Thoracic aorta (tissue), 2 donors: ENCODE results near the gene GPD2. TPM values are rescaled to one million over a fixed set of nuclear protein-coding genes. Genes with fewer than 3 reads are reported as not detected.
"Not testable (repeated sequence)": the region's sequence is repeated elsewhere in the genome, so short reads cannot be mapped to it uniquely, and the experiment has no call there.

ENCODE experiments used
- ATAC-seq: fragments of 150-250 bp; one replicate; pipeline ENCODE4 v1.8.0; 2017; ENCODE audit warnings: low read depth; ENCODE audit not compliant: insufficient number of reproducible peaks, low FRiP score
- DNase-seq: peaks from one replicate; pipeline ENCODE4 v3.0.0-alpha.2; 2020; ENCODE audit warnings: low spot score
- H3K27ac ChIP-seq, 2 donors: fragments of 200-600 bp; sonication (generic); 1 replicate in 1 of 2; 2 replicates in 1 of 2; pipeline ENCODE4 v1.5.1; 2016; ENCODE audit warnings: mild to moderate bottlenecking in 2 of 2, moderate library complexity in 2 of 2
- H3K27me3 ChIP-seq: fragments of 200-600 bp; sonication (generic); replicated peaks from 2 replicates; pipeline ENCODE4 v1.6.0; 2016; ENCODE audit warnings: mild to moderate bottlenecking; ENCODE audit not compliant: insufficient read depth
- H3K36me3 ChIP-seq: fragments of 200-600 bp; sonication (generic); one replicate; pipeline ENCODE4 v1.5.1; 2016
- H3K4me1 ChIP-seq, 2 donors: fragments of 200-600 bp; sonication (generic); 1 replicate in 1 of 2; 2 replicates in 1 of 2; pipeline versions ENCODE4 v1.5.1 to v1.6.0; 2016; ENCODE audit warnings: low read depth in 2 of 2, mild to moderate bottlenecking in 1 of 2; ENCODE audit not compliant: control insufficient read depth in 1 of 2
- H3K4me3 ChIP-seq: fragments of 200-600 bp; sonication (generic); 2 replicates; pipeline ENCODE4 v1.5.1; 2016; ENCODE audit warnings: mild to moderate bottlenecking
- H3K9me3 ChIP-seq: fragments of 200-600 bp; sonication (generic); 2 replicates; pipeline ENCODE4 v1.5.1; 2016
- total RNA-seq, 2 donors: library from RNA; depleted of rRNA; stranded (reverse); fragments of >200 nt; gene quantifications; one replicate each; pipeline versions ENCODE4 v1.1.0 to v1.2.3, GENCODE V29; 2016
- TF ChIP-seq, protein P1 (sequence below): fragments of 200-600 bp; sonication (generic); IDR thresholded peaks from one replicate; pipeline ENCODE4 v1.5.1; 2019; ENCODE audit warnings: antibody characterized with exemption

The GPD2 gene
- total RNA-seq, 2 donors from 2014 or later, result 13.7 to 31.7 TPM

- no peaks in the 10 kb centered on the region for H3K36me3 ChIP-seq
- no peak for ATAC-seq
- no peak for DNase-seq
- no peak overlapping the region for H3K4me3 ChIP-seq
- H3K4me1 ChIP-seq, result no peaks in the 10 kb centered on the region
- H3K27ac ChIP-seq, result no peak overlapping the region
- no peaks in the 10 kb centered on the region for H3K9me3 ChIP-seq
- TF ChIP-seq, protein P1, sequence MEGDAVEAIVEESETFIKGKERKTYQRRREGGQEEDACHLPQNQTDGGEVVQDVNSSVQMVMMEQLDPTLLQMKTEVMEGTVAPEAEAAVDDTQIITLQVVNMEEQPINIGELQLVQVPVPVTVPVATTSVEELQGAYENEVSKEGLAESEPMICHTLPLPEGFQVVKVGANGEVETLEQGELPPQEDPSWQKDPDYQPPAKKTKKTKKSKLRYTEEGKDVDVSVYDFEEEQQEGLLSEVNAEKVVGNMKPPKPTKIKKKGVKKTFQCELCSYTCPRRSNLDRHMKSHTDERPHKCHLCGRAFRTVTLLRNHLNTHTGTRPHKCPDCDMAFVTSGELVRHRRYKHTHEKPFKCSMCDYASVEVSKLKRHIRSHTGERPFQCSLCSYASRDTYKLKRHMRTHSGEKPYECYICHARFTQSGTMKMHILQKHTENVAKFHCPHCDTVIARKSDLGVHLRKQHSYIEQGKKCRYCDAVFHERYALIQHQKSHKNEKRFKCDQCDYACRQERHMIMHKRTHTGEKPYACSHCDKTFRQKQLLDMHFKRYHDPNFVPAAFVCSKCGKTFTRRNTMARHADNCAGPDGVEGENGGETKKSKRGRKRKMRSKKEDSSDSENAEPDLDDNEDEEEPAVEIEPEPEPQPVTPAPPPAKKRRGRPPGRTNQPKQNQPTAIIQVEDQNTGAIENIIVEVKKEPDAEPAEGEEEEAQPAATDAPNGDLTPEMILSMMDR, result no peak
- H3K27me3 ChIP-seq, result no peaks in the 10 kb centered on the region
Observed at GRCh38 chr2:156491176-156491575, 55.0 kb downstream of the GPD2 start.

- Histone ChIP-seq H3K27ac (no peak overlapping the region), H3K4me3 (no peak overlapping the region), H3K9me3 (no peaks in the 10 kb centered on the region), H3K36me3 (no peaks in the 10 kb centered on the region), H3K4me1 (no peaks in the 10 kb centered on the region), H3K27me3 (no peaks in the 10 kb centered on the region)
- no peak for ATAC-seq
- no peak for DNase-seq
- TF ChIP-seq, protein P1, result no peak
Observed at GRCh38 chr2:156492979-156493378, 56.8 kb downstream of the GPD2 start.

GRCh38 chr2:156495998-156496397, 59.8 kb downstream of the GPD2 start:
- H3K36me3 ChIP-seq, DNase-seq, H3K4me1 ChIP-seq, ATAC-seq, H3K9me3 ChIP-seq, H3K27me3 ChIP-seq, H3K4me3 ChIP-seq, H3K27ac ChIP-seq: not testable (repeated sequence)

GRCh38 chr2:156505696-156506095, 69.5 kb downstream of the GPD2 start:
- TF ChIP-seq, protein P1, result no peak
- no peaks in the 10 kb centered on the region for H3K4me1 ChIP-seq
- no peaks in the 10 kb centered on the region for H3K27me3 ChIP-seq
- H3K9me3 ChIP-seq, result no peaks in the 10 kb centered on the region
- DNase-seq (no peak), ATAC-seq (no peak)
- no peak overlapping the region for H3K27ac ChIP-seq
- no peak overlapping the region for H3K4me3 ChIP-seq
- H3K36me3 ChIP-seq, result no peaks in the 10 kb centered on the region

DNA sequence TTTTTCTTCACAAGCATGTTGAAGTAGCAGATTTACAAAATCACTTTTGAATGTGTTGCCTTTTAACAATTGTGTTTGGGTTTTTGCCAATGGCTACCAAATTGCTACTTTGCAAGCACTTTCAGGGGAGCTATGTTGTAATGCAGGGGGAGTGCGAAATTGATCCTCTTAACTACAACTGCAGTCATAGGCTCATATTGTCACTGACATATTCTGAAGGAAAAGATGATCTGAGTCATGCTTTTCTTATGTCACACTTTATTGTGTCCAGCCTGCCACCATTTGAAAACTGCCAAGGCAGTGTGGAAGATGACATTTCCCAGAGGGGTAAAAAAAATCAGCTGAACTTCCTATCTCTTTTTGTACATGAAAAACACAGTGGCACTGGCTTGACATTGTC, 74.9 kb downstream of the GPD2 start:
- Histone ChIP-seq H3K9me3 (no peaks in the 10 kb centered on the region), H3K27me3 (no peaks in the 10 kb centered on the region), H3K4me3 (no peak overlapping the region), H3K36me3 (peaks cover 2% of the 10 kb centered on the region), H3K27ac (no peak overlapping the region), H3K4me1 (no peaks in the 10 kb centered on the region)
- ATAC-seq, result no peak
- no peak for DNase-seq
- TF ChIP-seq, protein P1, result no peak

- TF ChIP-seq, protein P1, result no peak
- H3K27me3 ChIP-seq, result no peaks in the 10 kb centered on the region
- no peaks in the 10 kb centered on the region for H3K4me1 ChIP-seq
- peaks cover 2% of the 10 kb centered on the region for H3K36me3 ChIP-seq
- H3K4me3 ChIP-seq, result no peak overlapping the region
- H3K27ac ChIP-seq, result no peak overlapping the region
- DNase-seq, result no peak
- no peak for ATAC-seq
- H3K9me3 ChIP-seq, result no peaks in the 10 kb centered on the region
Observed at GRCh38 chr2:156511803-156512202, 75.6 kb downstream of the GPD2 start.
